ENCODE results near the gene KRTAP5-5.
"Not testable (repeated sequence)": the region's sequence is repeated elsewhere in the genome, so short reads cannot be mapped to it uniquely, and the experiment has no call there.

The KRTAP5-5 gene

GRCh38 chr11:1629326-1630185 is at the start of gene KRTAP5-5:
Gene KRTAP5-5 (plus strand): TSS chr11:1629775. CDS start chr11:1629841, 66 bp downstream.
- no peak for TF ChIP-seq CTCF (conservative IDR thresholded peaks at IDR 0.05)
- H3K27ac ChIP-seq: no peak within 1 kb of the TSS

GRCh38 chr11:1581976-1582375 is 47.6 kb upstream of the KRTAP5-5 start:
- H3K27ac ChIP-seq: no peak overlapping the region
- TF ChIP-seq CTCF (conservative IDR thresholded peaks at IDR 0.05): no peak

- not testable (repeated sequence) for H3K27ac ChIP-seq
These were observed 46.7 kb upstream of the KRTAP5-5 start for GRCh38 chr11:1582909-1583308.

- H3K27ac ChIP-seq: not testable (repeated sequence)
These were observed 44.8 kb upstream of the KRTAP5-5 start, which contains the start of gene KRTAP5-1 for GRCh38 chr11:1584661-1585370. Gene KRTAP5-1 (minus strand): TSS chr11:1585283. CDS start chr11:1585249, 34 bp downstream.

- TF ChIP-seq CTCF (conservative IDR thresholded peaks at IDR 0.05): no peak
- H3K27ac ChIP-seq: no peak overlapping the region
These were observed 42.9 kb upstream of the KRTAP5-5 start for GRCh38 chr11:1586699-1587098.

- not testable (repeated sequence) for H3K27ac ChIP-seq
These were observed 40.2 kb upstream of the KRTAP5-5 start for GRCh38 chr11:1589191-1589963.

GRCh38 chr11:1589996-1590395 is 39.6 kb upstream of the KRTAP5-5 start:
- H3K27ac ChIP-seq: no peak overlapping the region
- TF ChIP-seq CTCF (conservative IDR thresholded peaks at IDR 0.05): no peak

- TF ChIP-seq CTCF (conservative IDR thresholded peaks at IDR 0.05): no peak
- no peak overlapping the region for H3K27ac ChIP-seq
These were observed 36.9 kb upstream of the KRTAP5-5 start for GRCh38 chr11:1592628-1593027.

GRCh38 chr11:1595994-1596575 is 33.5 kb upstream of the KRTAP5-5 start:
- H3K27ac ChIP-seq: not testable (repeated sequence)

- H3K27ac ChIP-seq: not testable (repeated sequence)
These were observed 32.9 kb upstream of the KRTAP5-5 start for GRCh38 chr11:1596576-1597121.

Data from VCaP (cell line).